HepG2 (cell line): ENCODE results near the gene VSNL1. TPM values are rescaled to one million over a fixed set of nuclear protein-coding genes. Genes with fewer than 3 reads are reported as not detected.
A peak's percentile ranks its signal among the peaks of the same experiment; 100 is the strongest.

Source experiments
- ATAC-seq: fragments of 200-7000 bp; cut with Tn5 transposase; 3 replicates; pipeline ENCODE4 v1.9.1; 2020; ENCODE audit warnings: mild to moderate bottlenecking, moderate library complexity
- BruUV-seq: library from RNA; stranded (reverse); fragments of 400-500 nt; replicated peaks from 2 replicates; lab custom pipeline; 2021; lab: Mats Ljungman, UMichigan
- CTCF ChIA-PET: fragments of 300-600 bp; formaldehyde crosslinking; extraction: SDS; loops from one replicate; lab custom pipeline; 2021; ENCODE audit warnings: low total read pairs, inconsistent platforms, low intra/inter-chr PET ratio; lab: Yijun Ruan, JAX
- POLR2A ChIA-PET: fragments of 350-600 bp; sonication (Branson Sonifier 250); formaldehyde crosslinking; loops from one replicate; lab custom pipeline; 2020; ENCODE audit warnings: antibody characterized with exemption, inconsistent platforms; lab: Yijun Ruan, JAX
- DNase-seq: peaks from one replicate; pipeline ENCODE4 v3.0.0-alpha.2; 2015; ENCODE audit warnings: low spot score
- FAIRE-seq: peaks from 3 replicates; lab custom pipeline; 2011; peaks lifted over from hg19 to GRCh38; lab: Jason Lieb, UNC
- H2AFZ ChIP-seq: one replicate; pipeline ENCODE4 v1.6.1; 2011; ENCODE audit warnings: low read length, inconsistent platforms
- H3K27ac ChIP-seq: fragments of 300-600 bp; 3 replicates; pipeline ENCODE4 v1.8.0; 2011; ENCODE audit warnings: mixed run types, mild to moderate bottlenecking, mixed read lengths, low read length, inconsistent platforms; ENCODE audit not compliant: insufficient read depth; ENCODE audit errors: extremely low read length
- H3K27me3 ChIP-seq, 2 experiments: fragments of 200-600 bp in 1 of 2; 2 replicates in 1 of 2; 3 replicates in 1 of 2; pipeline versions ENCODE4 v1.6.0 to v1.8.0; 2011; ENCODE audit warnings: low read length in 2 of 2, mild to moderate bottlenecking in 2 of 2, moderate library complexity in 2 of 2, inconsistent platforms in 1 of 2; ENCODE audit not compliant: insufficient read depth in 2 of 2, control insufficient read depth in 1 of 2
- H3K36me3 ChIP-seq, 2 experiments: fragments of 200-600 bp in 1 of 2; replicated peaks in 1 of 2; 2 replicates in 1 of 2; 3 replicates in 1 of 2; pipeline versions ENCODE4 v1.5.1 to v1.8.0; 2011; ENCODE audit warnings: low read length in 2 of 2, inconsistent platforms in 1 of 2; ENCODE audit not compliant: insufficient read depth in 2 of 2, control insufficient read depth in 1 of 2
- H3K4me1 ChIP-seq: 2 replicates; pipeline ENCODE4 v1.5.1; 2012; ENCODE audit warnings: low read length, inconsistent platforms; ENCODE audit not compliant: insufficient read depth
- H3K4me2 ChIP-seq: 2 replicates; pipeline ENCODE4 v1.6.0; 2011; ENCODE audit warnings: low read depth, low read length, inconsistent platforms
- H3K4me3 ChIP-seq, 3 experiments: fragments of 200-600 bp in 1 of 3; sonication (generic), shearing (Covaris generic) in 1 of 3; replicated peaks in 1 of 3; 2 replicates each; pipeline ENCODE4 v1.5.1; 2011 to 2016; ENCODE audit warnings: low read length in 3 of 3, inconsistent platforms in 2 of 3, low read depth in 2 of 3, mild to moderate bottlenecking in 2 of 3, control low read depth in 1 of 3, mixed read lengths in 1 of 3; ENCODE audit not compliant: insufficient read depth in 1 of 3
- H3K79me2 ChIP-seq: one replicate; pipeline ENCODE4 v1.6.1; 2011; ENCODE audit warnings: low read length, inconsistent platforms; ENCODE audit not compliant: insufficient read depth
- H3K9ac ChIP-seq: 2 replicates; pipeline ENCODE4 v1.6.0; 2011; ENCODE audit warnings: mild to moderate bottlenecking, low read depth, low read length, inconsistent platforms; ENCODE audit not compliant: insufficient read depth
- H3K9me3 ChIP-seq: 2 replicates; pipeline ENCODE4 v1.5.1; 2012; ENCODE audit warnings: mild to moderate bottlenecking, low read length
- H4K20me1 ChIP-seq: 2 replicates; pipeline ENCODE4 v1.6.0; 2011; ENCODE audit warnings: inconsistent platforms, mild to moderate bottlenecking, low read length, moderate library complexity; ENCODE audit not compliant: insufficient read depth
- ARHGAP35 ChIP-seq: sonication (generic); formaldehyde crosslinking; IDR thresholded peaks from 2 replicates; pipeline ENCODE4 v1.9.0; 2022; ENCODE audit warnings: mild to moderate bottlenecking, inconsistent platforms, moderate library complexity, missing genetic modification reagents, borderline replicate concordance
- CREB3 ChIP-seq: sonication (generic); formaldehyde crosslinking; IDR thresholded peaks from 2 replicates; pipeline ENCODE4 v1.5.0; 2020; ENCODE audit warnings: missing genetic modification reagents
- MTA3 ChIP-seq: sonication (generic); formaldehyde crosslinking; IDR thresholded peaks from 2 replicates; pipeline ENCODE4 v1.4.0; 2020; ENCODE audit warnings: missing genetic modification reagents
- MTF1 ChIP-seq: sonication (generic); formaldehyde crosslinking; IDR thresholded peaks from 2 replicates; pipeline ENCODE4 v1.5.0; 2020; ENCODE audit warnings: missing genetic modification reagents
- RCOR2 ChIP-seq: IDR thresholded peaks from 2 replicates; pipeline ENCODE4 v1.6.1; 2016; ENCODE audit warnings: missing biosample characterization, missing genetic modification reagents
- ZNF609 ChIP-seq: sonication (generic); formaldehyde crosslinking; IDR thresholded peaks from 2 replicates; pipeline ENCODE4 v1.4.0; 2020; ENCODE audit warnings: mild to moderate bottlenecking, missing genetic modification reagents, borderline replicate concordance
- ZNF773 ChIP-seq: sonication (generic); formaldehyde crosslinking; IDR thresholded peaks from 2 replicates; pipeline ENCODE4 v1.4.0; 2020; ENCODE audit warnings: missing genetic modification reagents, borderline replicate concordance
- WGBS: methylation state at CpG from one replicate; pipeline ENCODE4 v1.1.6; 2017; ENCODE audit warnings: low lambda C conversion rate; 5-methylcytosine and 5-hydroxymethylcytosine counted together
- in situ Hi-C: cut with HindIII; loops from 2 replicates; pipeline ENCODE4 v1.10.0; 2017; ENCODE audit warnings: low pct_unique_long_range_greater_than_20kb; ENCODE audit not compliant: extremely low pct_ligation_motif_present
- intact Hi-C: fragments of 100-400 bp; cut with micrococcal nuclease; formaldehyde crosslinking; loops from one replicate; pipeline ENCODE4 v1.10.0; 2022; ENCODE audit not compliant: unreplicated experiment
- polyA plus RNA-seq, 8 experiments: library from polyadenylated mRNA; depleted of rRNA in 3 of 8; stranded (reverse) in 7 of 8; unstranded in 1 of 8; fragments of >200 nt; fragmentation: Illumina TruSeq in 4 of 8; extraction: Trizol in 4 of 8; gene quantifications; 2 replicates each; pipeline versions ENCODE4 v1.2.1 to v1.2.3, GENCODE V29; 2011 to 2016; ENCODE audit warnings: low read depth in 4 of 8, missing spikeins in 1 of 8, mixed read lengths in 1 of 8; ENCODE audit not compliant: insufficient read depth in 1 of 8
- total RNA-seq, 5 experiments: library from RNA; depleted of rRNA; stranded (reverse); fragments of >200 nt; fragmentation: Illumina TruSeq; extraction: Trizol; gene quantifications; 2 replicates each; pipeline ENCODE4 v1.2.3, GENCODE V29; 2016; ENCODE audit warnings: low read depth in 1 of 5
- TF ChIP-seq, protein P1 (sequence below): sonication (generic); formaldehyde crosslinking; IDR thresholded peaks from 2 replicates; pipeline ENCODE4 v1.4.0; 2020; ENCODE audit warnings: low read depth, mild to moderate bottlenecking, missing genetic modification reagents
- TF ChIP-seq, protein P2 (sequence below): conservative IDR thresholded peaks from 2 replicates; pipeline ENCODE4 v1.6.1; 2018; ENCODE audit warnings: missing genetic modification reagents
- TF ChIP-seq, protein P3 (sequence below): IDR thresholded peaks from 2 replicates; pipeline ENCODE4 v1.6.1; 2016; ENCODE audit warnings: mild to moderate bottlenecking, missing biosample characterization, missing genetic modification reagents

VSNL1 gene
- total and polyA plus RNA-seq, 2 of the 13 experiments (the other 11 are each of a cell fraction or from before 2014, with no cell fraction given) = 63.2 to 95.9 TPM

- peak; percentile 29; the same call in 1 of the 2 replicates for TF ChIP-seq ZNF609 (CRISPR knock-in tag)
Measured at GRCh38 chr2:17579605-17580318, 39.3 kb downstream of the VSNL1 start (continued).

GRCh38 chr2:17580319-17580715 lies 39.8 kb downstream of the VSNL1 start:
- Histone ChIP-seq H2AFZ (no peak overlapping the region), H3K36me3 (no peaks in the 10 kb centered on the region; a peak in 2 of 5 replicates), H3K4me3 (no peak overlapping the region), H3K79me2 (peaks cover 77% of the 10 kb centered on the region), H3K4me2 (no peak overlapping the region), H4K20me1 (no peaks in the 10 kb centered on the region), H3K27ac (peak overlapping the region; percentile 53), H3K9me3 (no peaks in the 10 kb centered on the region), H3K4me1 (peaks cover 67% of the 10 kb centered on the region), H3K9ac (no peak overlapping the region), H3K27me3 (no peaks in the 10 kb centered on the region)
- ATAC-seq (no peak), DNase-seq (no peak), FAIRE-seq (no peak)
- ChIA-PET CTCF (no interaction called here), POLR2A (interaction anchor here (0.8 to 4.2 kb wide), 4 partner anchors 13 to 40 kb away, joined by 3 to 15 read pairs (median 5); partner anchors contain the start of gene VSNL1)
- in situ Hi-C loops (no loop called here), intact Hi-C loops (no loop called here)
- no TSS peak for BruUV-seq
- WGBS = 86% methylated on average over 2 of the region's 2 CpGs
- TF ChIP-seq MTA3 (CRISPR knock-in tag) (no peak), ARHGAP35 (no peak), MTF1 (CRISPR knock-in tag) (no peak), RCOR2 (CRISPR knock-in tag) (no peak), ZNF773 (CRISPR knock-in tag) (no peak), CREB3 (CRISPR knock-in tag) (no peak)
- TF ChIP-seq, protein P1, sequence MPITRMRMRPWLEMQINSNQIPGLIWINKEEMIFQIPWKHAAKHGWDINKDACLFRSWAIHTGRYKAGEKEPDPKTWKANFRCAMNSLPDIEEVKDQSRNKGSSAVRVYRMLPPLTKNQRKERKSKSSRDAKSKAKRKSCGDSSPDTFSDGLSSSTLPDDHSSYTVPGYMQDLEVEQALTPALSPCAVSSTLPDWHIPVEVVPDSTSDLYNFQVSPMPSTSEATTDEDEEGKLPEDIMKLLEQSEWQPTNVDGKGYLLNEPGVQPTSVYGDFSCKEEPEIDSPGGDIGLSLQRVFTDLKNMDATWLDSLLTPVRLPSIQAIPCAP = no peak
- TF ChIP-seq, protein P2, sequence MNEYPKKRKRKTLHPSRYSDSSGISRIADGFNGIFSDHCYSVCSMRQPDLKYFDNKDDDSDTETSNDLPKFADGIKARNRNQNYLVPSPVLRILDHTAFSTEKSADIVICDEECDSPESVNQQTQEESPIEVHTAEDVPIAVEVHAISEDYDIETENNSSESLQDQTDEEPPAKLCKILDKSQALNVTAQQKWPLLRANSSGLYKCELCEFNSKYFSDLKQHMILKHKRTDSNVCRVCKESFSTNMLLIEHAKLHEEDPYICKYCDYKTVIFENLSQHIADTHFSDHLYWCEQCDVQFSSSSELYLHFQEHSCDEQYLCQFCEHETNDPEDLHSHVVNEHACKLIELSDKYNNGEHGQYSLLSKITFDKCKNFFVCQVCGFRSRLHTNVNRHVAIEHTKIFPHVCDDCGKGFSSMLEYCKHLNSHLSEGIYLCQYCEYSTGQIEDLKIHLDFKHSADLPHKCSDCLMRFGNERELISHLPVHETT (CRISPR knock-in tag) = no peak
- TF ChIP-seq, protein P3, sequence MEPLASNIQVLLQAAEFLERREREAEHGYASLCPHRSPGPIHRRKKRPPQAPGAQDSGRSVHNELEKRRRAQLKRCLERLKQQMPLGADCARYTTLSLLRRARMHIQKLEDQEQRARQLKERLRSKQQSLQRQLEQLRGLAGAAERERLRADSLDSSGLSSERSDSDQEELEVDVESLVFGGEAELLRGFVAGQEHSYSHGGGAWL (CRISPR knock-in tag) = no peak
